ENCODE data around the gene SH2D7.

DNA sequence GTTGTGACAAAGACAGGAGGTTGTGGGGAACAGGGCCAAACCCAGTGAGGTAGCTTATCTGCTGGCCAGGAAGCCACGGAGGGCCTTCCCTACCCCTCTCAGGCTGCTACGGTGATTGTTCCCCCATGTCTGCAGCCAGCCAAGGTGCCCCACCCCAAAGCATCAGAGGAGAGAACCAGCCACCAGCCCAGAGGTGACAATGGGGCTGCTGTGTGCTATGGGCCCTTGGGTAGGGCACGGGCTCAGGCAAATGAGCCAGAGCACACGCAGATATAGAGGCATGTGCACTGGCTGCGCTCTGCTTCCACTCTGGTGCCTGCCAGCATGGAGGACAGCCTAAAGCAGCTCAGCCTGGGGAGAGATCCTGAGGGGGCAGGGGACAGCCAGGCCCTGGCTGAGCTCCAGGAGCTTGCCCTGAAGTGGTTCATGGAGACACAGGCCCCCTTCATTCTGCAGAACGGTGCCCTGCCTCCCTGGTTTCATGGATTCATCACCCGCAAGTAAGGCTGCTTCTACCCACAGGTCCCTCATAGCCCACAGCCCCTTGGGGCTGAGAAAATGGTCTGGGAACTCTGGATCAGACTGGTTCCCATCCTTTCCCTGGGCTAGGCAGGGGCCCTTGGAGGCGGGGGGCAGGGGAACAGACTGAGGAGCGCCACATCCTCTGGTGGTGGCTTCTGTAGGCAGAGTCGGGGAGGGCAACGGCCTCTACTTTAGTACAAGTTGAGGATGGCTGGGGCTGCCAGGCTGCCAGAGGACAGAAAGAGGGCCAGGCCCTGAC is at the start of gene SH2D7:
- no peak for TF ChIP-seq EZH2 (IDR thresholded peaks at IDR 0.05; ENCODE audit: insufficient read depth, poor library complexity, severe bottlenecking)
- no peak for TF ChIP-seq EZH2phosphoT487 (IDR thresholded peaks at IDR 0.05; ENCODE audit: insufficient read depth, low read depth)

Data from GM23248 (cell line).